K562 (cell line): ENCODE data around the gene RNGTT. TPM values are rescaled to one million over a fixed set of nuclear protein-coding genes. Genes with fewer than 3 reads are reported as not detected.

ENCODE experiments used
- ATAC-seq: fragments of 200-7000 bp; cut with Tn5 transposase; 3 replicates; pipeline ENCODE4 v1.9.1; 2020; ENCODE audit warnings: moderate library complexity
- BruUV-seq: library from RNA; stranded (reverse); fragments of 400-500 nt; replicated peaks from 2 replicates; lab custom pipeline; 2021; lab: Mats Ljungman, UMichigan
- CTCF ChIA-PET: fragments of 300-600 bp; formaldehyde crosslinking; extraction: SDS; loops from one replicate; lab custom pipeline; 2021; ENCODE audit warnings: low intra/inter-chr PET ratio; lab: Yijun Ruan, JAX
- POLR2A ChIA-PET: fragments of 300-600, 350-650 bp; sonication (Branson Sonifier 250); formaldehyde crosslinking; extraction: SDS; loops from one replicate; lab custom pipeline; 2021; ENCODE audit warnings: antibody characterized with exemption, inconsistent platforms; lab: Yijun Ruan, JAX
- DNase-seq, 4 experiments: peaks; one replicate each; pipeline versions ENCODE4 v3.0.0 to v3.0.0-alpha.2; 2011 to 2018; ENCODE audit warnings: low spot score in 3 of 4, mixed read lengths in 3 of 4; ENCODE audit errors: extremely low read depth in 1 of 4
- FAIRE-seq: peaks from 2 replicates; lab custom pipeline; 2011; peaks lifted over from hg19 to GRCh38; lab: Jason Lieb, UNC
- H2AFZ ChIP-seq: 2 replicates; pipeline ENCODE4 v1.6.0; 2011; ENCODE audit warnings: low read depth, low read length, control low read depth, inconsistent platforms
- H3K27ac ChIP-seq: fragments of 200-600 bp; 3 replicates; pipeline ENCODE4 v1.8.0; 2011; ENCODE audit warnings: low read depth, mild to moderate bottlenecking, control low read depth, inconsistent platforms, low read length, moderate library complexity, mixed read lengths; ENCODE audit errors: extremely low read depth
- H3K27me3 ChIP-seq, 2 experiments: fragments of 300-600 bp in 1 of 2; 2 replicates in 1 of 2; 3 replicates in 1 of 2; pipeline versions ENCODE4 v1.6.0 to v1.8.0; 2011; ENCODE audit warnings: inconsistent platforms in 2 of 2, low read length in 2 of 2, mild to moderate bottlenecking in 1 of 2, mixed read lengths in 1 of 2, moderate library complexity in 1 of 2; ENCODE audit not compliant: control insufficient read depth in 2 of 2, insufficient read depth in 2 of 2
- H3K36me3 ChIP-seq: fragments of 300-600 bp; 3 replicates; pipeline ENCODE4 v1.8.0; 2011; ENCODE audit warnings: mild to moderate bottlenecking, low read length, inconsistent platforms; ENCODE audit not compliant: control insufficient read depth, insufficient read depth
- H3K4me1 ChIP-seq, 2 experiments: fragments of 200-600 bp in 1 of 2; replicated peaks in 1 of 2; 2 replicates in 1 of 2; 3 replicates in 1 of 2; pipeline versions ENCODE4 v1.5.1 to v1.8.0; 2011; ENCODE audit warnings: inconsistent platforms in 2 of 2, low read length in 2 of 2, mild to moderate bottlenecking in 1 of 2, mixed read lengths in 1 of 2, moderate library complexity in 1 of 2; ENCODE audit not compliant: control insufficient read depth in 2 of 2, insufficient read depth in 2 of 2
- H3K4me2 ChIP-seq: 2 replicates; pipeline ENCODE4 v1.6.1; 2011; ENCODE audit warnings: low read length, control low read depth, inconsistent platforms, mixed read lengths; ENCODE audit not compliant: insufficient read depth
- H3K4me3 ChIP-seq: fragments of 200-600 bp; sonication (generic), shearing (Covaris generic); 2 replicates; pipeline ENCODE4 v1.5.1; 2016; ENCODE audit warnings: control low read depth, inconsistent platforms
- H3K79me2 ChIP-seq: fragments of 200-600 bp; 3 replicates; pipeline ENCODE4 v1.8.0; 2011; ENCODE audit warnings: low read length, inconsistent platforms; ENCODE audit not compliant: control insufficient read depth, insufficient read depth
- H3K9ac ChIP-seq, 2 experiments: 2 replicates each; pipeline versions ENCODE4 v1.6.0 to v1.6.1; 2011; ENCODE audit warnings: low read depth in 2 of 2, low read length in 2 of 2, control low read depth in 1 of 2, inconsistent platforms in 1 of 2, mild to moderate bottlenecking in 1 of 2, mixed read lengths in 1 of 2; ENCODE audit not compliant: insufficient read depth in 1 of 2
- H3K9me1 ChIP-seq: one replicate; pipeline ENCODE4 v1.6.0; 2011; ENCODE audit warnings: inconsistent platforms, mild to moderate bottlenecking, low read length, moderate library complexity; ENCODE audit not compliant: control insufficient read depth, insufficient read depth
- H3K9me3 ChIP-seq: replicated peaks from 2 replicates; pipeline ENCODE4 v1.5.1; 2011; ENCODE audit warnings: low read depth, low read length, inconsistent platforms; ENCODE audit not compliant: control insufficient read depth, insufficient read depth
- H4K20me1 ChIP-seq: replicated peaks from 2 replicates; pipeline ENCODE4 v1.6.1; 2011; ENCODE audit warnings: low read length, inconsistent platforms, mixed read lengths; ENCODE audit not compliant: control insufficient read depth, insufficient read depth
- CEBPB ChIP-seq: fragments of 450-650 bp; IDR thresholded peaks from 2 replicates; pipeline ENCODE4 v1.6.1; 2016; ENCODE audit warnings: missing genetic modification characterization, missing compliant biosample characterization
- CEBPG ChIP-seq, 3 experiments: fragments of 200-800 bp in 1 of 3; sonication (Bioruptor generic) in 1 of 3; sonication (generic) in 1 of 3; formaldehyde crosslinking in 1 of 3; IDR thresholded peaks in 2 of 3; conservative IDR thresholded peaks in 1 of 3; 2 replicates each; pipeline versions ENCODE4 v1.6.1 to v1.8.0; 2016 to 2022; ENCODE audit warnings: missing compliant biosample characterization in 2 of 3, missing genetic modification characterization in 2 of 3, mild to moderate bottlenecking in 1 of 3, missing genetic modification reagents in 1 of 3
- NFIC ChIP-seq: fragments of 450-650 bp; IDR thresholded peaks from 2 replicates; pipeline ENCODE4 v1.6.1; 2017; ENCODE audit warnings: mild to moderate bottlenecking, inconsistent platforms
- NRF1 ChIP-seq, 2 experiments: fragments of 450-650 bp; IDR thresholded peaks in 1 of 2; conservative IDR thresholded peaks in 1 of 2; 2 replicates each; pipeline ENCODE4 v1.6.1; 2014; ENCODE audit warnings: mild to moderate bottlenecking in 2 of 2
- SAFB2 ChIP-seq: fragments of 200-400 bp; formaldehyde crosslinking; IDR thresholded peaks from 2 replicates; pipeline ENCODE4 v1.6.1; 2018; ENCODE audit warnings: borderline replicate concordance, low read length, low read depth, moderate library complexity; ENCODE audit not compliant: severe bottlenecking
- ZNF217 ChIP-seq: sonication (generic); formaldehyde crosslinking; IDR thresholded peaks from 2 replicates; pipeline ENCODE4 v1.8.0; 2022; ENCODE audit warnings: mild to moderate bottlenecking, missing genetic modification reagents
- ZNF311 ChIP-seq: fragments of 250-450 bp; sonication (Bioruptor Pico); IDR thresholded peaks from 2 replicates; pipeline ENCODE4 v1.4.0; 2020; ENCODE audit warnings: mild to moderate bottlenecking, moderate library complexity
- ZNF347 ChIP-seq: fragments of 450-650 bp; formaldehyde crosslinking; IDR thresholded peaks from 2 replicates; pipeline ENCODE4 v1.4.0; 2020; ENCODE audit warnings: low read depth, mild to moderate bottlenecking, moderate library complexity
- WGBS: fragments of 100-300 bp; shearing (Covaris generic); methylation state at CpG from one replicate; pipeline ENCODE4 v1.1.6; 2016; ENCODE audit warnings: low coverage, mixed read lengths; ENCODE audit not compliant: insufficient coverage; ENCODE audit errors: missing lambda C conversion rate; 5-methylcytosine and 5-hydroxymethylcytosine counted together
- in situ Hi-C: fragments of 300-500 bp; cut with MboI; formaldehyde crosslinking; loops from 4 replicates; pipeline ENCODE4 v1.15.0; 2018; ENCODE audit warnings: inconsistent platforms, mixed read lengths
- intact Hi-C: fragments of 100-400 bp; cut with micrococcal nuclease; formaldehyde crosslinking; loops from 2 replicates; pipeline ENCODE4 v1.14.2; 2022
- polyA plus RNA-seq, 8 experiments: library from polyadenylated mRNA; depleted of rRNA in 4 of 8; stranded (reverse) in 5 of 8; unstranded in 3 of 8; fragments of >200 nt; fragmentation: Nextera tagmentation in 2 of 8; fragmentation: Illumina TruSeq in 1 of 8; extraction: Ambion mirVana in 2 of 8; extraction: Trizol in 1 of 8; gene quantifications; 2 replicates each; pipeline versions ENCODE4 v1.2.1 to v1.2.3, GENCODE V29; 2011 to 2014; ENCODE audit warnings: inconsistent platforms in 1 of 8, missing spikeins in 1 of 8
- total RNA-seq, 7 experiments: library from RNA; depleted of rRNA in 6 of 7; stranded (reverse); fragments of >200 nt in 6 of 7; fragmentation: Illumina TruSeq in 2 of 7; extraction: Trizol in 2 of 7; gene quantifications; 2 replicates each; pipeline versions ENCODE4 v1.2.1 to v1.2.3, GENCODE V29; 2011 to 2021; ENCODE audit warnings: low replicate concordance in 1 of 7

The RNGTT gene
- total and polyA plus RNA-seq, 9 of the 15 experiments (the other 6 are each of a cell fraction or from before 2014, with no cell fraction given): 6.1 to 31.7 (median 19.5) TPM

- POLR2A ChIA-PET: no interaction called here
- H3K9me3 ChIP-seq: no peaks in the 10 kb centered on the region
- FAIRE-seq: no peak
Observed at GRCh38 chr6:89007209-89008000, 44.0 kb upstream of the RNGTT start.

GRCh38 chr6:89002523-89002922 is 39.1 kb upstream of the RNGTT start:
- in situ Hi-C loops: no loop called here
- POLR2A ChIA-PET: interaction anchor here (0.6 to 0.7 kb wide), 2 partner anchors 44 to 634 kb away, joined by 3 read pairs; no protein-coding TSS in a partner anchor

More at GRCh38 chr6:89007209-89008000, 44.0 kb upstream of the RNGTT start:
- peaks cover 0 to 13% of the 10 kb centered on the region in 2 experiments; a peak in 4 of 5 replicates for H3K4me1 ChIP-seq
- no peak overlapping the region for H3K9ac ChIP-seq
- WGBS: 40% methylated on average over 15 of the region's 15 CpGs
- TF ChIP-seq NFIC (peak; percentile 69), ZNF311 (CRISPR knock-in tag) (no peak), NRF1 (conservative IDR thresholded peaks at IDR 0.05 in 1 of 2, IDR thresholded peaks at IDR 0.05 in 1 of 2) (peak; percentile 47 to 55), ZNF347 (CRISPR knock-in tag) (no peak)
- H3K9me1 ChIP-seq: no peaks in the 10 kb centered on the region
- BruUV-seq: no TSS peak
- H3K27ac ChIP-seq: no peak overlapping the region
- H3K4me3 ChIP-seq: no peak overlapping the region
- H4K20me1 ChIP-seq: no peaks in the 10 kb centered on the region
- H2AFZ ChIP-seq: peak overlapping the region; percentile 60
- no peaks in the 10 kb centered on the region; a peak in 1 of 5 replicates for H3K27me3 ChIP-seq
- in situ Hi-C loops: no loop called here
- H3K4me2 ChIP-seq: no peak overlapping the region; the same call in 1 of the 2 replicates
- CTCF ChIA-PET: no interaction called here
- no peaks in the 10 kb centered on the region for H3K36me3 ChIP-seq
- no peaks in the 10 kb centered on the region for H3K79me2 ChIP-seq
- intact Hi-C loops: no loop called here
- DNase-seq (no peak), ATAC-seq (no peak)

More at GRCh38 chr6:89002523-89002922, 39.1 kb upstream of the RNGTT start:
- no peak for ATAC-seq
- no peaks in the 10 kb centered on the region; a peak in 1 of 5 replicates for H3K4me1 ChIP-seq
- H3K9me3 ChIP-seq: no peaks in the 10 kb centered on the region
- CTCF ChIA-PET: no interaction called here
- no peak overlapping the region for H3K9ac ChIP-seq
- no peak overlapping the region for H3K27ac ChIP-seq
- FAIRE-seq: no peak
- no peak for DNase-seq
- 2% methylated on average over 4 of the region's 4 CpGs for WGBS
- TF ChIP-seq SAFB2 (no peak), CEBPG (CRISPR knock-in tag; IDR thresholded peaks at IDR 0.05) (no peak), CEBPG (tag; conservative IDR thresholded peaks at IDR 0.05 in 1 of 2, IDR thresholded peaks at IDR 0.05 in 1 of 2) (peak; percentile 63), CEBPB (peak; percentile 84), ZNF217 (CRISPR knock-in tag) (no peak)
- H3K9me1 ChIP-seq: no peaks in the 10 kb centered on the region
- H3K4me2 ChIP-seq: no peak overlapping the region
- H3K27me3 ChIP-seq: 0 out of 5 replicates have a peak, but pooled peaks cover 0 to 2% of the 10 kb centered on the region in 2 experiments
- no peak overlapping the region for H2AFZ ChIP-seq
- no peaks in the 10 kb centered on the region for H3K79me2 ChIP-seq
- no peaks in the 10 kb centered on the region for H4K20me1 ChIP-seq
- no peaks in the 10 kb centered on the region for H3K36me3 ChIP-seq
- H3K4me3 ChIP-seq: no peak overlapping the region
- no TSS peak for BruUV-seq
- intact Hi-C loops: loop anchor here (5.0 kb wide), 1 partner anchor 80 kb away; the partner anchor contains the start of gene PNRC1
